ENCODE measurements around the gene ELMO1.

The ELMO1 gene

DNA sequence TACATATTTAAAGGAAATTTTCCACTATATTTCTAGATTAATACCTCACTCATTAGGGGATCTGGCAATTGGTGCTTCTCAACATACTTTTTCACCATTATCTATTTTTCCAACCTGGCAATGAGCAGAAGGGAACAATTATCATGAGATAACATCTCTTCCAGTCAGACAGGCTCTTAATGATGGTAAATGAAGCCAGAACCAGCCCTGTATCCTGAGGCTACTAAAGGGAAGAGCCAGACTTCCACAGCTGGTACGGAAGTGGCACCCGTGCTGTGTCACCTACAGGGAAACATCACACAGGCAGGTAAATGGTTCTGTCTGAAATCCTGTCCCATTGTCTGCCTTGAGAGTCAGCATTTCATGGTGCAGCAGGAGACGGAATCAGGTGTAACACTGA, 75.9 kb downstream of the ELMO1 start:
- no peak for DNase-seq (ENCODE audit: extremely low spot score)
- TF ChIP-seq FOXM1 (IDR thresholded peaks at IDR 0.05; ENCODE audit: borderline replicate concordance) (no peak), ELF4 (IDR thresholded peaks at IDR 0.05) (no peak)
- ChIA-PET CTCF (no interaction called here), POLR2A (no interaction called here)

DNA sequence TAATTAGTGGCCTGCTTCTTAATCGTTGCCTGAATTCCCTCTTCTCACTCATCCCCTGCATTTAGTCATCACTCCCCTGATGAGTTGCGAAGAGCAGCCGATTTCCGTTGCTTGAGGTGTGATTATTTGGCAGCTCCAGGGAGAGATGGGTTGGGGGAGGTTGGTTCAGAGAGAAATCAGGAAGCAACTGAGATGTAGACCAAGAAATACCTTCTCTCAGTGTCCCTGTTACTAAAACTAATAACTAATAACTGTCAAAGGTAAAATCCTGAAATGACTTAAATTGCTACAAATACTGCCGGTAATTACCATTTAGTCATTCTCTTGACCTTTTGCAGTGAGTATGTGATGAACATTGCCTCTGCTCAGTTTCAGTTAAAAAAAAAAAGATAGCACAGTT, 76.9 kb downstream of the ELMO1 start:
- no peak for DNase-seq (ENCODE audit: extremely low spot score)
- POLR2A ChIA-PET = no interaction called here
- TF ChIP-seq FOXA1 (IDR thresholded peaks at IDR 0.05) (no peak), ZNF384 (IDR thresholded peaks at IDR 0.05) (no peak), CTBP1 (IDR thresholded peaks at IDR 0.05; ENCODE audit: borderline replicate concordance) (no peak), FOXK2 (IDR thresholded peaks at IDR 0.05) (no peak), HDGF (IDR thresholded peaks at IDR 0.05; ENCODE audit: borderline replicate concordance) (no peak), TARDBP (IDR thresholded peaks at IDR 0.05) (no peak), NFRKB (IDR thresholded peaks at IDR 0.05) (no peak), LEF1 (IDR thresholded peaks at IDR 0.05; ENCODE audit: borderline replicate concordance) (no peak), BHLHE40 (IDR thresholded peaks at IDR 0.05; ENCODE audit: borderline replicate concordance) (no peak), SP1 (IDR thresholded peaks at IDR 0.05) (no peak), SUZ12 (IDR thresholded peaks at IDR 0.05) (no peak), L3MBTL2 (conservative IDR thresholded peaks at IDR 0.05) (no peak), PKNOX1 (IDR thresholded peaks at IDR 0.05) (no peak), FOXM1 (IDR thresholded peaks at IDR 0.05; ENCODE audit: borderline replicate concordance) (no peak), ARNT (IDR thresholded peaks at IDR 0.05) (no peak), ELF4 (IDR thresholded peaks at IDR 0.05) (no peak)
- CTCF ChIA-PET = no interaction called here

DNA sequence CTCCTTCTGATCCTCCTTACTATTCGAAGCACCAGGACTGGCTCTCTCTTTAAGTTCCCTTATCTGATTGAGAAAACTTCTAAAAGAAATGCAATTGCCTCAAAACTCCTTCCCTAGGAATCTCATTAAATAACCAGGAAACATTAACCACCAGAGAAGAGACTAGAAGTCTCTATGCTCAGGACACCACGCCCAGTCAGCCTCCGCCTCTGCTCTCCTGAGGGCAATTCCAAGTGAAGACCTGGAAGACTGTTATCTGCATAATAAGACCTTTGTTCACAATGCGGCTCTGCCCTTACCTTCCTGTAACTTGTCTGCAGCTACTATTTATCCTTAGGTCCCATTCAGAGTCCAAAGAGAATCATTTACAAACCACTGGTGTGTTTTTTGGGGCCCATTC, 78.8 kb downstream of the ELMO1 start:
- TF ChIP-seq ZNF384 (IDR thresholded peaks at IDR 0.05) (no peak), CTBP1 (IDR thresholded peaks at IDR 0.05; ENCODE audit: borderline replicate concordance) (no peak), TARDBP (IDR thresholded peaks at IDR 0.05) (no peak), ELF4 (IDR thresholded peaks at IDR 0.05) (no peak), HDGF (IDR thresholded peaks at IDR 0.05; ENCODE audit: borderline replicate concordance) (no peak), SUZ12 (IDR thresholded peaks at IDR 0.05) (no peak), FOXM1 (IDR thresholded peaks at IDR 0.05; ENCODE audit: borderline replicate concordance) (no peak), BHLHE40 (IDR thresholded peaks at IDR 0.05; ENCODE audit: borderline replicate concordance) (no peak), FOXA1 (IDR thresholded peaks at IDR 0.05) (no peak), L3MBTL2 (conservative IDR thresholded peaks at IDR 0.05) (no peak), PKNOX1 (IDR thresholded peaks at IDR 0.05) (no peak), FOXK2 (IDR thresholded peaks at IDR 0.05) (no peak), ARNT (IDR thresholded peaks at IDR 0.05) (no peak)
- CTCF ChIA-PET = no interaction called here
- no peak for DNase-seq (ENCODE audit: extremely low spot score)
- POLR2A ChIA-PET = no interaction called here

DNA sequence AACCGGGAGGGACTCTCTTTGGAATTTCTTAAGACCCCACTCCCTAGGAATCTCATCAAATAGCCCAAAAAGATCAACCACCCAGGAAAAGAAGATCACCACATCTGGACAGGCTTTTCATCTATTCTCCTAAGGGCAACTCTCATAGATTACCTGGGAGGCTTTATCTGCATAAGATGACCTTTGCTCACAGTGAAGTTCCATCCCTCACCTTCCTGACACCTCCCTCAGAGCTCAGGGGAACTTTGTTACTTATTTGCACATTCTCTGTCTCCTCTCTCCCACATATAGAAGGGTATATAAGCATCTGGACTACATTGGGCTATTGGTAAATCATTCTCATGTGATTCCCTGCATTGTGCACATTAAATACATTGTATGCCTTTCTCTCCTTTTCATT, 80.1 kb downstream of the ELMO1 start:
- ChIA-PET POLR2A (no interaction called here), CTCF (no interaction called here)
- DNase-seq (ENCODE audit: extremely low spot score) = no peak
- no peak for TF ChIP-seq BHLHE40 (IDR thresholded peaks at IDR 0.05; ENCODE audit: borderline replicate concordance)
- TF ChIP-seq ELF4 (IDR thresholded peaks at IDR 0.05) = no peak
- TF ChIP-seq TARDBP (IDR thresholded peaks at IDR 0.05) = no peak
- TF ChIP-seq SP1 (IDR thresholded peaks at IDR 0.05) = no peak
- no peak for TF ChIP-seq FOXK2 (IDR thresholded peaks at IDR 0.05)
- TF ChIP-seq LEF1 (IDR thresholded peaks at IDR 0.05; ENCODE audit: borderline replicate concordance) = no peak
- no peak for TF ChIP-seq CTBP1 (IDR thresholded peaks at IDR 0.05; ENCODE audit: borderline replicate concordance)
- no peak for TF ChIP-seq HDGF (IDR thresholded peaks at IDR 0.05; ENCODE audit: borderline replicate concordance)
- no peak for TF ChIP-seq NFRKB (IDR thresholded peaks at IDR 0.05)
- no peak for TF ChIP-seq FOXA1 (IDR thresholded peaks at IDR 0.05)
- TF ChIP-seq PKNOX1 (IDR thresholded peaks at IDR 0.05) = no peak
- no peak for TF ChIP-seq SUZ12 (IDR thresholded peaks at IDR 0.05)
- TF ChIP-seq ZNF384 (IDR thresholded peaks at IDR 0.05) = no peak

- ChIA-PET CTCF (no interaction called here), POLR2A (no interaction called here)
- no peak for DNase-seq (ENCODE audit: extremely low spot score)
- TF ChIP-seq CTBP1 (IDR thresholded peaks at IDR 0.05; ENCODE audit: borderline replicate concordance) (no peak), NFRKB (IDR thresholded peaks at IDR 0.05) (no peak), FOXM1 (IDR thresholded peaks at IDR 0.05; ENCODE audit: borderline replicate concordance) (no peak), ARNT (IDR thresholded peaks at IDR 0.05) (no peak), ELF4 (IDR thresholded peaks at IDR 0.05) (no peak), PKNOX1 (IDR thresholded peaks at IDR 0.05) (no peak), L3MBTL2 (conservative IDR thresholded peaks at IDR 0.05) (no peak), LEF1 (IDR thresholded peaks at IDR 0.05; ENCODE audit: borderline replicate concordance) (no peak), SUZ12 (IDR thresholded peaks at IDR 0.05) (no peak)
These were observed 81.7 kb downstream of the ELMO1 start for GRCh38 chr7:37367010-37367409.

DNA sequence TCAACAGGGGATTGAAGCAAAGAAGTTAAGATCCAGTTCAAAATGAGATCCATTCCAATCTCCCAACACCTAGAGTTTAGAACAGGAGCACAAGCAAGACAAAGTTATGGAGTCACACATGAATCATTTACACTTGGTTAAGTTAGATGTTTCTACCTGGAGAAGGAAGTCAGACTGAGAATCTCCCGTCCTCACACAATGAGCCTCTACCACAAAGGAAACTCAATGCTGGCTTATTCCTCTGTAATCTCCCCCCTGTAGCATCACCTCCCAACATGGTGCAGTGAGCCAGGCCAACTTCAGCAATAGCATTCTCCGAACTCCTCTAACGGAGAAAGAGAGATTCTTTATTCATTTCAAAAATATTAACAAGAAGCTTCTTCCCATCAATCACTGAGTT, 82.2 kb downstream of the ELMO1 start:
- POLR2A ChIA-PET = no interaction called here
- CTCF ChIA-PET = no interaction called here
- DNase-seq (ENCODE audit: extremely low spot score) = no peak
- TF ChIP-seq ARNT (IDR thresholded peaks at IDR 0.05) (no peak), TARDBP (IDR thresholded peaks at IDR 0.05) (no peak)
